GM21786 (cell line): ENCODE results near the gene CLASP1.

Experiments
- ATAC-seq: cut with Tn5 transposase; IDR thresholded peaks from one replicate; pipeline ENCODE4 v1.9.1; 2021; ENCODE audit not compliant: unreplicated experiment

CLASP1 gene

DNA sequence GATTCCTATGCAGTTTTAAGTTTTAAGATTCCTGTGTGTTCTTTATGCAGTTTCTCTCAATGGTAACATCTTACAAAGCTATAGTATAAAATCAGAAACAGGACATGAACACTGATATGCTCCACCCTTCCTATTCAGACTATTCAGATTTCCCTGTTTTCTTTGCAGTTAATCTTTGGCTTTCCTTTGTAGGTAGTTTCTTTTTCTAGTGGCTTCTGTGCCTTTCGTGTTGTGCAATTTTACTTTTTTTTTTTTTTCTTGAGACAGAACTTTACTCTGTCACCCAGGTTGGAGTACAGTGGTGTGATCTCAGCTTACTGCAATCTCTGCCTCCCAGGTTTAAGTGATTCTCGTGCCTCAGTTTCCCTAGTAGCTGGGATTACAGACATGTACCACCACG is 213.5 kb downstream of the CLASP1 start:
- no peak for ATAC-seq

GRCh38 chr2:121431214-121431613 is 218.0 kb downstream of the CLASP1 start:
- ATAC-seq, result no peak

DNA sequence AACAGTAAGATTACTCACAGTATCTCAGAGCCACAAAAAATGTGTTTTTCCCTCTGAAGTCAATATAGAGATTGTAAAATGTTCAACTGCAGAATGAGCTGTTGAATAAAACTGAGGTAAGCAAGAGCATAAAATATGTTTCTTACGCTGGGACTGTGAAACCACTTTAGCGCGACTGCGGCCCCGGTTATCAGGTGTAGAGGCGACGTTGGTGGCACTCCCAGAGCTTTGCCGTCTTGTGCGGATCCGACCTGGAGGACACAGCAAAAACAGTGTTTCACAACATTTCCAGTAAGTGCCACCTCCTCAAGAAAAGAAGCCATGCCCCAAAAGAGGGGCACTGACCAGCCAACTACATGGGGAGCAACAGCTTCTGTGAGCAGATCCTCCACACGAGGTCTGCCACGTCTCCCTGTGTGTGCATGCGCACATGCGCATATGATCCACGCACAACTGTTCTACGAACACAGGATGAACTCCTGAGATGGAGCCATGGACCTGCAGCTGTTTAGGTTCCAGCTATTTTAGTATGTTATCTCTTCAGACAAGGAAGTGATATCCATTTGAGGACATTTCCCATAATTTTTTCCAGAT is 219.2 kb downstream of the CLASP1 start:
- ATAC-seq, result no peak

GRCh38 chr2:121429119-121429903 is 220.0 kb downstream of the CLASP1 start:
- ATAC-seq, result no peak

DNA sequence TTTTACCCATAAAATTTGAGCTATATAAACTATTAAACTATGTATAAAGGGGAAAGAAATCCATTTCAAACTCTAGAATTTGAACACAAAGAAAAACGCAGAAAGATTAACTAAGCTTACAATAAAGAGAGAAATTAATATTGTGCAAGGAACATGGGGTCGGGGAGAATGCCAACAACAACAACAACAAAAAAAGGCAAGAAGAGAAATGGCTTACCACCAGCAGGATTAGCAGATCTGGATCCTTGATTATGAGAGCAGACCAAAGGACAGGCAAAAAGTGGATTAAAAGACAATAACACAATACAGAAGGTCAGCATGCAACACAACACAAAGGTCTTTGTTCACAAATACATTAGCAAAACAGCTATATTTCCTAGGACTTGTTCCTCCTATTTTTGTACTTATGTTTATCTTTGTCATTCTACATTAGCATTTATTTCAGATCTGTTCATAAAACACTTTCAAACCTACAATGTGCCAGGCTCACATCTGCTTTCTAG is 222.0 kb downstream of the CLASP1 start:
- ATAC-seq, result no peak

DNA sequence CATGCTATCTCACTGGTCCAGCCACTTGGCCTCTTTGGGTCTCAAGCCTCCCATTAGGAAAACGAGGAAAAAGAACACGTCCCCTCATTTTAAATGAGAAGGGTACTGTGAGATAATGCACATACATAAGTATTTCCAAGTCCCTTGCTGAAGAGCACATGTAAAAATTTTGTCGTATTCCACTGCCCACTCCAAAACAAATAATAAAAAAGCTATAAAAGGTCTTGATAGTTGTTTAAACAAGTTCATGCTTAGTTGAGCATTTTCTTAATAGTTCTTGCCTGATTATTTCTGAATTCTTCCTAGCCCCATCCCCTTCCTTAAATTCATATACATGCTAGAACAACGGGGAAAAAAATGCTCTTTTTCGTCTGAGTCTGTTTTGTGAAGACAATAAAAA is 228.8 kb downstream of the CLASP1 start:
- ATAC-seq, result no peak

DNA sequence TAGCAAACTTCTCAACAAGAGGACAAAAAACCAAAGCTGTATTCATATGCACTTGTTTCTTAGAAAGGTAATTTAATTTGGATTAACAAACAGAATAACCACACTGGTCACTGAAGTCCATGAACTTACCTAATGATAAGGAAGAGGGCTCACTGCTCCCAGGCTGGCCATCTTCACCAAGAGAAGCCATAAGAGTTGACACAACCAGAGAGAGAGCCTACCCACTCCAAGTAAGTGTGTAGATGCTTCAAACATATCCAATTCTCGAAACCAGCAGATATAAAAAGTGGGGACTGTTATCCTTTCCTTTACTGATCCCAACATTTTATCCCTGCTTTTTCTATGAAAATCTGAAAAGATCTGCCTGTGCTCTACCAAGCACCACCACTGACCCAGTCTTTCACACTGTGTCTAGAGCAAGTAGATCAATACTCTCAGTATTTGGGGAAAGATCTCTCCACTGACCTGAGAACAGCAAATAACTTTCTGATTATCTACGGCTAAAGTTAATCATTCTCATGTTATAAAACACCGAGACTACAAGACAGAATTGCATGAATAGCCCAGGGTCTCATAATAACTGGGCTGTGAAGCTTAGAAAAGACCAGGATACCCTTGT is 230.1 kb downstream of the CLASP1 start:
- ATAC-seq, result no peak

DNA sequence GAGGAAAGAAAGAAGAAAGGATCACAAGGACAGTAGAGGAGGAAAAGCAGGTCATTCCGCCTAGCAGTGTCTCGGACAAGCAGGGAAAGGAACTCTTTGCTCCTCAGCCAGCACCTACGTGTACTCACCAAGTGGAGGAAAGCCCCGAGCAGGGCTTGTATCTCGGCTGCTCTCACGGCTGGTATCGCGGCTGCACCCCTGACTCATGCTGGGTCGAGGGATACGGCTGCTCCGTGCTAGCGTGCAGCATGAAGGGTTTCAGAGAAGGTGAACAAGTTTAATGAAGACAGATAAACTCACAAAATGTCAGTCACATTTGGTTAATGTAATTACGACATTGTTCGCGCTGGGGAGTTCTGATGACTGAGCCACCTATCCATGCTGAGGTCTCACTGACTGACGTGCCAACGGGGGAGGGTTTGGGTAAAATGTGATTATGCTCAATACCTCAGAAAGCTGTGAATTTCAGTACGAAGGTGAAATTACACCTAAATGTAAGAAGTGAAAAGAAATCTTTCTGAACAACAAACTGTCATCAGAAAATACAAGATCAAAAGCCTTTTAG is 230.7 kb downstream of the CLASP1 start:
- no peak for ATAC-seq

DNA sequence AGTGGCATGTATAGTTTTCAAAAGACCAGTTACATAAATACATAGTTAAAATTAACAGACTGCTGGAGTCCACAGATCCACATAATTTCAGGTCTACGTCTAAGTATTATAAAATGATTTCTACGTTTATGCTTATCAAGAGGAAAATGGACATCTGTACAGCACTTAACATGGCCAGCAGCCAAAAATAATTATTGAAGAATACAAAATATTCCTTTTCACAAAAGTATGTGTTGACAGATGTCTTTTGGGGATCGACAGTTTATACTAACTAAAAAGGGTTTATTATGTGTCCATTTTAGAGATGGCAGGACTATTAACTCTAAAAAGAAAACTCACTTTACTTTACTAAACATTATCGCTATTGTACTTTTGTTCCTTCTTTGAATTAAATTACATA is 231.4 kb downstream of the CLASP1 start:
- ATAC-seq, result no peak

DNA sequence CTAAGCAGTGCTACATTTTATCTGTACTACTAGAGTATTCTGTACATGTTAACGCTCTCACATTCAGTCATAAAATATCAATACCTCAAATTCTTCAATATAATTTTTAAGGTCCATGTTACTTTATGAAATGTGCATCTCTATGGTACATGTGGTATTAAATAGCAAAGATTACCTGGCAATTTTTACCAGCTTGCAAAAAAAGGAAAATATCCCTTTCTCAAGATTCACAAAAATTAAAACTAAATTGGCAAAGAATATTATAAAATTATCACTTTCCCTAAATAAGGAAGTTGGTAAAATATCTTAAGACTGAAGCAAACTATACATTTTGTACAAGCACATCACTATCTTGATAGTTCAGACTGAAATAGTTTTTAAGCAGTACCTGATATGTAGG is 233.5 kb downstream of the CLASP1 start:
- ATAC-seq, result no peak

DNA sequence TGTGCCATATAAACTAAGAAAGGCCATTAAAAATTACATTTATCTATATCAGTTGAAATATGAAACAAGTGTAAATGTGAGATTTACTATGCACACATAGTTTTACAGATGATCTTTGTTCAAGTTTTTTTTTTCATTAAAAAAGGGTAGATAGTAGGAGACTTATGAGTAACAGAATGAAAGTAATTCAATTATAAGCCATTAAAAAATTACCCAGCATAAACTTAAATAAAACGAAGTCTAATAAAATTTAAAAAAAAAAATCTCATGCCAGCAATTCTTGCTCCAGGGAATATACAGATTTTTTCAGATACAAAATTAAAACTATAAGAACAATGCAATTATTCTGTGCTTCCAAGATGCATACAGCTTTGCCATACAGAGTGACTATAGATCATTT is 236.9 kb downstream of the CLASP1 start:
- no peak for ATAC-seq

- no peak for ATAC-seq
Observed at GRCh38 chr2:121409966-121410365, 239.3 kb downstream of the CLASP1 start.

- ATAC-seq, result no peak
Observed at GRCh38 chr2:121409388-121409787, 239.9 kb downstream of the CLASP1 start.

DNA sequence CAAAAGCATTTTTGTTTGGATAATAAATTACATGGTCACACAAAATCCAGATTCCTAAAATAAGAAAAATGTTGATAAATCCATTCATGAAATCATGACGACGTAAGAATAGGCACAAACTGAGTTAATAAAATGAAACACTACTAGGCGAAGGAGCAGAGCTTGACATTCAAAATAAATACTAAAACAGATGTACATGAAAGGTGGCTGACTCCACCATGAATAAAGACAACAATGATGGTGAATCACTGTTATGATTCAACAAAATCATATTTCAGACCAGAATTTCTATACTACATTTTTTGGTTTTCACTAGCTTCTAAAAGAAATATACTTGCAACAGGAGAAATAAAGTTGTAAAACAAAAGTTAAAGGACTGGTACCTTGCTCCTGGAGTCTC is 240.6 kb downstream of the CLASP1 start:
- ATAC-seq, result no peak

- no peak for ATAC-seq
Observed at GRCh38 chr2:121405233-121405632, 244.0 kb downstream of the CLASP1 start.

DNA sequence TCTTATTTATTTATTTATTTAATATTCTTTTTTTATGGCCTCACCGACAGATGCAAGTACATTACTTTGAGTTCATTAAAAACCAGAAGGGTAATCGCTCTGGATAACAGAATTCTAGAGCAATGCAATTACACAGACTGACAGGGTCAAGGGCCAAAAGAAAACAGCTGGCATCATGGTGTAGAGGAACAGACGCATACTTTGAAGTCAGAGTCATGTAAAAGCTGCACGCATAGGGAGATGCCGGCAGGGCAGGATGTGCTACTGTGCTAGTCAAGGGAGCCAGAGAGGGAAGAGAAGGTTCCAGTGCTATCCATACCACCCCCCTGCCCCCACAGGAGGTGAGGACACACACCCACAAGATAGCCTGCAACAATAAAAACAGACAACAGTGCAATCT is 249.1 kb downstream of the CLASP1 start:
- ATAC-seq, result no peak

- ATAC-seq, result no peak
Observed at GRCh38 chr2:121398853-121399252, 250.4 kb downstream of the CLASP1 start.

DNA sequence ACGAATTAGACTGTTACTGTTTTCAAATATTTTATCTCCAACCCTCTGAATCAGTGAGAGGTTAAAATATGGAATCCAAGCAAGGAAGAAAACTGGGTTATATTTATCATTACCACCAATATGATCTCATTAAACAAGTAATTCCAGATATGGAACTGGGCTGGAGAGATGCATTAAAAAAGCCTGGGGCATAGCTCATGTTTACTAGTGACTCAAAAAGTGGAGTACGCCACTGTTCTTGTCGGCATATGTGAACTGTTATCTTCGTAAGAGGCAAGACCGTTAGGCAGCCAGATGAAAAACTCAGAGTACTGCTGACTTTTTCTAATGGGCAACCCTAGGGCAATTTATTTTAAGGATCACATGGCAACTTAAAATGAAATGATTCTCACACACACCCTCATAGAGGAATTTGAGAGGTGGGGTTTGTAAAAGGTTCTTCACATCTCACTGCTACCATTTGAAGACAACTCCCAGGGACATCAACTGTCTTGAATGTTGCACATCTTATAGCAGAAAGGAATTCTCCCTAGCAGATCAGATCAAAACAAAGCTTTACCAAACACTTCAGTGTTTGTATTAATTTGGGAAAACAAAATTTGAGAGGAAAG is 259.1 kb downstream of the CLASP1 start:
- ATAC-seq, result no peak

GRCh38 chr2:121388371-121388770 is 260.9 kb downstream of the CLASP1 start:
- ATAC-seq, result no peak

- ATAC-seq, result no peak
Observed at GRCh38 chr2:121387591-121388325, 261.5 kb downstream of the CLASP1 start.

GRCh38 chr2:121386707-121387106 is 262.6 kb downstream of the CLASP1 start:
- ATAC-seq, result no peak
